HG03520 (cell line): Measurements from ENCODE around the gene MAPK1IP1L.
"Not testable (repeated sequence)": the region's sequence is repeated elsewhere in the genome, so short reads cannot be mapped to it uniquely, and the experiment has no call there.

ENCODE experiments used
- ATAC-seq: cut with Tn5 transposase; IDR thresholded peaks from one replicate; pipeline ENCODE4 v1.9.1; 2021; ENCODE audit warnings: mild to moderate bottlenecking, moderate library complexity; ENCODE audit not compliant: unreplicated experiment

The MAPK1IP1L gene

DNA sequence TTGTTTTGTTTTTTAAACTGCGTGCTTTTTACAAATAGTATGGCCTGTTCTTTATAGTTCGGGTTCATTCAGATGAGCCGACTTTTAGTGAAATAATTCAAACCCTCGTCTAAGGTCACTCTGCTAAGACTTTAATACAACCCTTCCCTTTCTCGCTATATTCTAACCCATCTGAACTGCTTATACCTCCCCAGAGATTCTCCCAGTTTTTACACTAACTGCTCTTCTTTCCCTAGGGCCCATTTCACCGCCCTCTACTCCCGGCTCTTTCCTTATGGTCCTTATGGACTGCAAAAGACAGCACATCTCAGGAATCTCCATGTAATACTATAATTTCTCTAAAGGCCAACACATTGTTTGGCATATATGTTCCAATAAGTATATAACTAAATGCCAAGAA is 2.1 kb downstream of the MAPK1IP1L start:
- no peak for ATAC-seq

DNA sequence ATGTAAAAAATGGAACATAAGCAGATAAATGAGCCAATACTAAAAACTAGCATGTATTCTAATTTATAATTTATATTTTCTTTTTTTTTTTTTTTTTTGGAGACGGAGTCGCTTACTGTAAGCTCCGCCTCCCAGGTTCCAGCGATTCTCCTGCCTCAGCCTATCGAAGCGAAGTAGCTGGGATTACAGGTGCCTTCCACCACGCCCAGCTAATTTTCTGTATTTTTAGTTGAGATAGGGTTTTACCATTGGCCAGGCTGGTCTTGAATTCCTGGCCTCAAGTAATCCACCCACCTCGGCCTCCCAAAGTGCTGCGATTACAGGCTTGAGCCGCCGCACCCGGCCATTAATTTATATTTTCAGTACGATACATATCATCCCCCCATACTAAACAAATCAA is 2.7 kb downstream of the MAPK1IP1L start:
- no peak for ATAC-seq

DNA sequence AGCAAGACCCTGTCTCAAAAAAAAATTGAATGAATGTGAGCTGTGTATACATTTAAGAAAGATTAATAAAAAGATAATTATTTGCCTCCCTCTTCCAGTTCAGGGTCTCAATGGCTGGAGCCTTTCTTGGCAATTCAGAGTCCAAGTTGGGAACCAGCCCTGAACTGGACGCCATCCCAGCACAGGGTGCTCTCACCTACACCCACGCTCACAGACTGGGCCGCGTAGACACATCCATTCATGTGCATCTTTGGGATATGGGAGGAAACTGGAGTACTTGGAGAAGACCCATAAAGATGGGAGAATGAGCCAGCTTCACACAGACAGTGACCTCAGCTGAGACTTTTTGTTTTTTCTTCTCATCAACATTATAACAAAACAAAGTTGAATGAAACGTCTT is 6.5 kb downstream of the MAPK1IP1L start:
- ATAC-seq = no peak

- no peak for ATAC-seq
These were observed 7.9 kb downstream of the MAPK1IP1L start for GRCh38 chr14:55059333-55059732.

DNA sequence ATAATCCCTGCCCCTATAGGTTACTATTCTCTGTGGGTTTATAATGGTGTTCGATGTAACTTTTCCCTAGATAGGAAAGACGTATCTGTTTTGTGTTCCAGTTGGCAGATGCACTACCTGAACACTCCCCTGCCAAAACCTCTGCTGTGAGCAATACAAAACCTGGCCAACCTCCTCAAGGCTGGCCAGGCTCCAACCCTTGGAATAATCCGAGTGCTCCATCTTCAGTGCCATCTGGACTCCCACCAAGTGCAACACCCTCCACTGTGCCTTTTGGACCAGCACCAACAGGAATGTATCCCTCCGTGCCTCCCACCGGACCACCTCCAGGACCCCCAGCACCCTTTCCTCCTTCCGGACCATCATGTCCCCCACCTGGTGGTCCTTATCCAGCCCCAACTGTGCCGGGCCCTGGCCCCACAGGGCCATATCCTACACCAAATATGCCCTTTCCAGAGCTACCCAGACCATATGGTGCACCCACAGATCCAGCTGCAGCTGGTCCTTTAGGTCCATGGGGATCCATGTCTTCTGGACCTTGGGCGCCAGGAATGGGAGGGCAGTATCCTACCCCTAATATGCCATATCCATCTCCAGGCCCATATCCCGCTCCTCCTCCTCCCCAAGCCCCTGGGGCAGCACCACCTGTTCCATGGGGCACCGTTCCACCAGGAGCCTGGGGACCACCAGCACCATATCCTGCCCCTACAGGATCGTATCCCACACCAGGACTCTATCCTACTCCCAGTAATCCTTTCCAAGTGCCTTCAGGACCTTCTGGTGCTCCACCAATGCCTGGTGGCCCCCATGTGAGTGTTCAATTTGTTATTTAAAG is 11.3 kb downstream of the MAPK1IP1L start:
- no peak for ATAC-seq

DNA sequence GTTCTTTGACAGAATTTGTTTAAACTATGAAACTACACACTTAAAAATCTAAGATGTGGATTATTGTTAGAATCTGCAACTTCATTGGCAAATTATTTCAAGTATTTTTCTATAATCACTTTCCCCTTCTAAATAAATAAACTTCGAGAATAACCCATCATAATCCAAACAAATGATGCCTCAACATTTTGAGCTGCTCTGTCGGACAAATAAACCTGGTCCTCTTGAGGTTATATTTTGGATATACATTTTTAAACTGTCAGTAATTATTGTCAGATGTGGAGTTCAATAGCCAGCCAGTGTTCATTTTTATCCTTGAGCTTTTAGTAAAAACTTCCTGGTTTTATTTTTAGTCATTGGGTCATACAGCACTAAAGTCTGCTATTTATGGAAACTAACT is 13.4 kb downstream of the MAPK1IP1L start:
- ATAC-seq = not testable (repeated sequence)

DNA sequence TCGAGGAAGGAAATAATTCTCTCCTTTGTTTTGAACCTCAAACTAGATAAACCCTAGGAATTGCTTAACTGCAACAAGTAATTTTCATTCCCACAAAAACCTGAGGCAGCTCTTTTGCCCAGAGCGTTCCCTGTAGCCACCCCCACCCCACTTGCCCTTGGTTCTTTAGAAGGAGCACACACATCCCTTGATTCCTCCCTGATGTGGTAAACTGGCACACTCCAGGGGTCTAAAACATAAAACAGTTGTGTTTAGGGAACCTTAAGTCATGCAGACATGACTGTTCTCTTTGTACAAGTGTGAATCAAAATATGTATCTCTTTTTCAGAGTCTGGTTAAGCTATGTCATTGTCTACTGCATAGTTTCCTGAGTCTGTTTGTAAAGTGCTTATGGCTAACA is 14.0 kb downstream of the MAPK1IP1L start:
- ATAC-seq = no peak

GRCh38 chr14:55066223-55066622 is 14.8 kb downstream of the MAPK1IP1L start:
- ATAC-seq = no peak

- no peak for ATAC-seq
These were observed 19.5 kb downstream of the MAPK1IP1L start for GRCh38 chr14:55070981-55071411.

- ATAC-seq = peak; percentile 40
These were observed 20.6 kb downstream of the MAPK1IP1L start for GRCh38 chr14:55071870-55072640.

DNA sequence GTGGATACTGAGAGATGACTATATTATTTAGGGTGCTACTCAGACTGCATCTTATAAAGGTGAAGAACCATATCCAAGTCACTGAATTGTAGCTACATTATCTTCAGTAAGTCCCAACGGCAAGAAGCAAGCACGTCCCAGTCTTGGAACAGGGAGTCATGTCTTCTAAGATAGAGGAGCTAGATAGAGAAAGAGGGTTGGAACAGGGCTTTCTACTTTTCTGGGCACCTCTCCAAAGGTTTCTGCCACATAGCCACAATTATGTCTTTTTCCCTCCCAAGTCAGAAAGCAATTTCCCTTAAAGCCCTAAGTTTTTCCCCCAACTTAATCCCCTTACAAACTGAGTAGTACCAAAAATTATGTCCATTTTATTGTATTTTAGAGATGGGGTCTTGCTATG is 22.4 kb downstream of the MAPK1IP1L start:
- ATAC-seq = no peak

- ATAC-seq = no peak
These were observed 23.2 kb downstream of the MAPK1IP1L start for GRCh38 chr14:55074662-55075061.

DNA sequence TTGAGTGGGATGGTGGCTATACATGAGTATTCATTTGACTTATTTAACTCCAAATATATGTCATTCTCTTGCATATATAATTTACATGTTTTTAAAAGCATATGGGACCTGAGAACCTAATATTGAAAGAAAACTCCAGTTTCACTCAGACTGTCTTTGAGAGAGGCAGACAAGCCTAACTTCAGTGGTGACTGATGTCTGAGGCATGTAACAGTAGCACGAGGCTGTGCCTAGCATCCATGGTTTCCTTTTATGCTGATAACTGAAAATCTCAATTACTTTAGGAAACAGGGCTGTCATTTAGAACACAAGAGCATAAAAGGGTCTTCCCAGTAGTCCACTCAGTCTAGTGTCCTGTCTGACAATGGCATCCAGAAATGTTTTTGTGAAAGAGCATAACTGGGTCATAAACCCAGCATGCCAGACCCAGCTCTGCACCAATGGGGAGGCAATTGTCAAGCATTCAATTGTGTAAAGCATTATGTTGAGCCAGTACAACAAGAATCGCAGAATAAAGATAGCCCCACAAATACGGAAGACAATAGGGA is 24.3 kb downstream of the MAPK1IP1L start:
- ATAC-seq = no peak

DNA sequence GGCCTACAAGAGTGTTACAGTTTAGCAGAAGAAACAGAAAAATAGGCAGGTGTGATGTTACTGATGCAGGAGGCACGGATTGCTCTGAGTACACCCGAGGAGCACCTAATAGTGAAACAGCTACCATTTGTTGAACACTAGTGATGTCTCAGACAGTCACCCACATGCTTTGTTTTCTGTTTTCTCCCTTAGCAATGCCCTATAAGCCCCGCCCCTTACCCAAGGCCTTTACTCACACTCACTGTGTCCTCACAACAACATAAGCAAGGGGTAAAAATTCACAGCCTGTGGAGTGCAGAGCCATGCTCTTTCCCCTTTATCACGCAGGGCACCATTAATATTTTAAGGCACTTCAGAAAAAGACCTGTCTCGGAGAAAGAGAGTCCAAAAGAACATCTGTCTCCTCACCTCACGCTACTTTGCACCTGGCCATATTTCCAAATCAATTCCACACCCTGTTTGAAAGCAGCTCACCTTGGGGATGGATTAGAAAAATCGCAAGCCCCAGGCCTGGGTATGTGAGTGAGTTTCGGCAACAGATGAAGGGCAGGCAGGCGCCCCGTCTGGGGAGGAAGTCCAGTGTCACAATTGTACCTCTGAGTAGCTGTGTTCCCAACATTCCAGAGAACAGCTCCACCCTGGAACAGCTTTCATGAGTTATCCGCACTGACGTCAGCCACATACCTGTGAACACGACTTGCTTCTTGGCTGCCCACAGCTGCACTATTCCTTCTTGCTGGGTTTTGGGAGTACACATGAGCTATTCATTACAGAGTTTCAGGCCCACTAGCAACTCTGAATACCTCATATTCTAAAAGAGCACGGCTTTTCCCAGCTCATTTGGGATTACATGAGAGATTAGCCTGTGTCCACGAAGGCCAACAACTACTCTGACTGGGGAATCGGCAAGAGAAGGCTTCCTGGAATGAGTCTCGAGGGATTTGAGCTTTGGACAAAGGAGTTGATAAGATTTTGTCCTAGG is 26.0 kb downstream of the MAPK1IP1L start:
- peak; percentile 39 for ATAC-seq

DNA sequence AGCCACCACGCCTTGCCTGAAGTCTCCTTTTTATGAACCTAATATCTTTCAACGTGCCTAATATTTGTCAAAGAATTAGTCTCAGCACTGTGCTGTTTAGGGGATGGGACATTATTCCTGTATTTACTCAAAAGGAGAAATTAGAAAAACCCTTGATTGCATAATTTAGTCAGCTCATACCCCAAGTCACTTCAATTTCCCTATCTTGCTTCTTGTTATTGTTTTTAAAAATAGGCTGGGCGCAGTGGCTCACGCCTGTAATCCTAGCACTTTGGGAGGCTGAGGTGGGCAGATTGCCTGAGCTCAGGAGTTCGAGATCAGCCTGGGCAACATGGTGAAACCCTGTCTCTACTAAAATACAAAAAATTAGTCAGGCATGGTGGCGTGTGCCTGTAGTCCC is 28.5 kb downstream of the MAPK1IP1L start:
- ATAC-seq = not testable (repeated sequence)

DNA sequence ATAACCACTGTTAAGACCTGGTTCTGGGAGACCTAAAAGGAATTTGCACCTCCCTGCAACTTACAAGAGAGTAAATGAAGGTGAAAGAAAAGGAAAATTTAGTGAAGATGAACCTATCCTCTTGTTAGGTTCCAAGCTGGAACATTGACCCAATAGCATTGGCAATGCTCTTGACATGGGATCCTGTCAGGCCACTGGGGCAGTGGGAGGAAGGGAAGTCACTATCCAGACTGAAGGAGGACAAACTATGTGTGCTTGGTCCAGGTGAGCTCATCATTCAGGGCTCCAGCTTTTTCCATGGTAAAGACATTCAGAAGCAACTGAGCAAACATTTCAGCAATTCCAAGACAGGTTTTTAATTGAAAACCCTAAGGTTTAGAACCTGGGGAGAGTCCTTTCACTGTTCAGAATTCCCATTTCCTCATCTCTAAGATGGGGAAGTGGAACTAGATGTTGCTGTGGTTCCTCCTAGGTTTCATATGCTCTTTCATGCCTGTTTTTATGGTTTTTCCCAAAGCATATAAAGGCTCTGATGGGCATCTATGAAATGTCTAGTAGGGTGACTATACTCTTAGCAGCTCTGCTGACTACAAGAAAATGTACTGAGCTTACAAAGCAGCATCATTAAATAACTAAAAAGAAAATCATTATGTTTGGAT is 33.1 kb downstream of the MAPK1IP1L start:
- ATAC-seq = no peak

DNA sequence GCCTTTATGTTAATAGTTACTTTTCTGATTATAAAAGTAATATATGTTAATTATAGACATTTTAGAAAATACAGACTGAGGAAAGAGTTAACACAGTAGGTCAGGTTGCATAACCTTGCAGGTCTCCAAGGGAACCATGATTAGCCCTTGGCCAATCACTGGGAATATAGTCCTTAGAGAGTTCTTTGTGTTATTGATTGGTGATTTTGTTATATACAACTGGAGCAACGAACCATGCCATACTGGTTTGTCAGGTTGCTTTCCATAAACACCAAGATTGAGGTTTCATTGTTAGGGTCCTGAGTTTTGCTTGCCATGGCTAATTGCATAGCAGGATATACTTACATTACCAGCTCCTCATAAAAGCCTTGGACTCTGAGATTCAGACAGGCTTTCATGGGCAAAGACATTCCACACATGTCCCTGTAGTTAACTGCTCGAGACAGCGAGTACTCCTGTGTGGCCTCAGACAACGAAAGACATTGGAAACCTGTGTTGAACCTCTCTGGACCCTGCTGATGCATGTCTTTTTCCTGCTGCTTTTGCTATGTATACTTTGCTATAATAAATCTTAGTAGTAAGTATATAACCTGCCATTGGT is 33.7 kb downstream of the MAPK1IP1L start:
- no peak for ATAC-seq

DNA sequence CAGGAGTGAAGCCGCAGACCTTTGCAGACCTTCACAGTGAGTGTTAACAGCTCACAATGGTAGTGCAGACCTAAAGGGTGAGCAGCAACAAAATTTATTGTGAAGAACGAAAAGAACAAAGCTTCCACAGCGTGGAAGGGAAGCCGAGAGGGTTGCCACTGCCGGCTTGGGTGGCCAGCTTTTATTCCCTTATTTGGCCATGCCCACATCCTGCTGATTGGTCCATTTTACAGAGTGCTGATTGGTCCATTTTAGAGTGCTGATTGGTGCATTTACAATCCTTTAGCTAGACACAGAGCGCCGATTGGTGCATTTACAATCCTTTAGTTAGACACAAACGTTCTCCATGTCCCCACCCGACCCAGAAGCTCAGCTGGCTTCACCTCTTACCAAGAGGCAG is 35.5 kb downstream of the MAPK1IP1L start:
- no peak for ATAC-seq

- no peak for ATAC-seq
These were observed 36.9 kb downstream of the MAPK1IP1L start for GRCh38 chr14:55088356-55088755.

GRCh38 chr14:55092341-55092740 is 40.9 kb downstream of the MAPK1IP1L start:
- ATAC-seq = no peak
